ENCODE results near the gene CREBBP. TPM values are rescaled to one million over a fixed set of nuclear protein-coding genes. Genes with fewer than 3 reads are reported as not detected.

The CREBBP gene
- total and polyA plus RNA-seq, 7 donors, result 7.1 to 54.9 (median 44.1) TPM

DNA sequence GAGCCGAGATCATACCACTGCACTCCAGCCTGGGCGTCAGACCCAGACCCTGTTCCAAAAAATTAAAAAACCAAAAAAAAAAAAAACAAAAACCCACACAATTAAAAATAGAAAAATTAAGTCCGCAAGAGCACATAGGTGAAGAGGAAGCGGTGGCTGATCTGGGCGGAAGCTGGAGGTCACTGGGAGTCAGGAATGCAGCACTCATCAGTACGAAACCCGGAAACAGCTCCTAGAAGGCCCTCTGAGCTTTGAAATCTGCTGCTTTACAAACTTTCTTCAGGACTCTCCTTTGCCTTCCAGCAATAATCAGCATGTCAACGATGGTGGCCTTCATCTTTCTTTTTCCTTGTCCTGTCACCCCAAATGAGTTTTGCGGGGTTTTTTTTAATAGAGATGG is 192.7 kb downstream of the CREBBP start:
- no peak for TF ChIP-seq CTCF (IDR thresholded peaks at IDR 0.05)
- 85 to 88% (median 86%) methylated on average over 9 of the region's 9 CpGs for WGBS, 3 donors
- Histone ChIP-seq H3K9me3 (no peaks in the 10 kb centered on the region), H3K4me3 (no peak overlapping the region), H3K36me3 (ENCODE audit: insufficient read depth in 1 of 2, low read depth in 1 of 2) (peaks cover 8 to 70% of the 10 kb centered on the region in 2 donors), H3K27me3 (ENCODE audit: insufficient read depth in 3 of 3, low read length in 2 of 3) (no peaks in the 10 kb centered on the region), H3K4me1 (peaks cover 17% of the 10 kb centered on the region), H3K27ac (no peak overlapping the region)
- intact Hi-C loops (cut with DNase I), result no loop called here
- peak in 1 of 2 donors; percentile 8 for DNase-seq
- ATAC-seq, result no peak

GRCh38 chr16:3687021-3687420 is 193.5 kb downstream of the CREBBP start:
- no peak for DNase-seq
- no peaks in the 10 kb centered on the region for H3K27me3 ChIP-seq (ENCODE audit: insufficient read depth in 3 of 3, low read length in 2 of 3)
- ATAC-seq, result no peak
- WGBS, 3 donors, result 88 to 93% (median 88%) methylated on average over 7 of the region's 7 CpGs
- H3K27ac ChIP-seq, result no peak overlapping the region
- H3K9me3 ChIP-seq, result no peaks in the 10 kb centered on the region
- TF ChIP-seq CTCF (IDR thresholded peaks at IDR 0.05), result no peak
- H3K4me3 ChIP-seq, result no peak overlapping the region
- peaks cover 17% of the 10 kb centered on the region for H3K4me1 ChIP-seq
- intact Hi-C loops (cut with DNase I), result no loop called here
- H3K36me3 ChIP-seq (ENCODE audit: insufficient read depth in 1 of 2, low read depth in 1 of 2), result peaks cover 8 to 77% of the 10 kb centered on the region in 2 donors

DNA sequence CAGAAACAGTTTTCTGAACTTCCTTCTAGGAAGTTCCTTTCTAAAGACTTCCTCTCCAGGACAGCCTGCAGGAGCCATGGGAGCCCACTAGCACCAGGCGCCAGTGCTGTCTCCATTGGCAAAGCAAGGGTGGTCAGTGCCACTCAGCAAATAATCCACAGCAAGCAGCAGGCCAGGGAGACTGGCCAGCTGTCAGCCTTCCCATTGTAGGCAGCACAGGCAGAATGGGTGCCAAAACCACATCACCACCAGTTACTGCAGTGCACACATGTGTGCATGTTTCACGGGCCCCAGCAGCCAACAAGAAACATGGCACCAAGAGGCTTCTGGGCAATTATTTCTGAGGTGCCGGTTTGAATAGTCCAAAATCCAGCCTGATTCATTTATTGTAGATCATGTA is 199.3 kb downstream of the CREBBP start:
- H3K4me3 ChIP-seq, result no peak overlapping the region
- ATAC-seq (peak; percentile 92 to 95 (median 94)), DNase-seq (peak; percentile 49 to 77)
- peaks cover 8 to 82% of the 10 kb centered on the region in 2 donors for H3K36me3 ChIP-seq (ENCODE audit: insufficient read depth in 1 of 2, low read depth in 1 of 2)
- intact Hi-C loops (cut with DNase I), result no loop called here
- H3K9me3 ChIP-seq, result no peaks in the 10 kb centered on the region
- WGBS, 3 donors, result 23 to 32% (median 29%) methylated on average over 3 of the region's 3 CpGs
- no peak overlapping the region for H3K27ac ChIP-seq
- TF ChIP-seq CTCF (IDR thresholded peaks at IDR 0.05), result no peak
- H3K27me3 ChIP-seq (ENCODE audit: insufficient read depth in 3 of 3, low read length in 2 of 3), result no peaks in the 10 kb centered on the region
- H3K4me1 ChIP-seq, result peaks cover 12% of the 10 kb centered on the region

DNA sequence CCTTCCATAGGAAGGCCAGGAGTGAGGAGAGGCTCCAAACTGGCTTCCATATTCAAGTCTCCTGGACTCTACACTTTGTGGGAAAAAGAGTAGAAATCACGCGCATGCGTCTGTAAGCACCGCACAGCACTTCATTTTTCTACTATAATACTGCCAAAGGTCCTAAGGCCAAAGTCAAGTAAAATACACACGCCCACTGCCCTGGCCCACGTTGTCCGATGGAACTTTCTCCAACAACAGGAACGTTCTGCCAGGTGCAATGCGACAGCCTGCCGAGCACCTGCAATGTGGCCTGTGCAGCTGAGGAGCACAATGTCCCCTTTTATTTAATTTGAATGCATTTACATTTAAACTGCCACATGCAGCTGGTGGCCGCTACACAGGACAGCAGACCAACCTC is 202.5 kb downstream of the CREBBP start:
- H3K4me1 ChIP-seq, result peaks cover 12% of the 10 kb centered on the region
- ATAC-seq (no peak), DNase-seq (peak in 1 of 2 donors; percentile 38)
- peaks cover 5 to 84% of the 10 kb centered on the region in 2 donors for H3K36me3 ChIP-seq (ENCODE audit: insufficient read depth in 1 of 2, low read depth in 1 of 2)
- intact Hi-C loops (cut with DNase I), result no loop called here
- no peaks in the 10 kb centered on the region for H3K9me3 ChIP-seq
- no peaks in the 10 kb centered on the region for H3K27me3 ChIP-seq (ENCODE audit: insufficient read depth in 3 of 3, low read length in 2 of 3)
- WGBS, 3 donors, result 92 to 96% (median 93%) methylated on average over 11 of the region's 11 CpGs
- H3K4me3 ChIP-seq, result no peak overlapping the region
- no peak for TF ChIP-seq CTCF (IDR thresholded peaks at IDR 0.05)
- no peak overlapping the region for H3K27ac ChIP-seq

GRCh38 chr16:3675601-3676130 is 204.8 kb downstream of the CREBBP start:
- Histone ChIP-seq H3K4me1 (peaks cover 5% of the 10 kb centered on the region), H3K36me3 (ENCODE audit: insufficient read depth in 1 of 2, low read depth in 1 of 2) (peaks cover 5 to 96% of the 10 kb centered on the region in 2 donors), H3K27ac (no peak overlapping the region), H3K9me3 (no peaks in the 10 kb centered on the region), H3K4me3 (no peak overlapping the region), H3K27me3 (ENCODE audit: insufficient read depth in 3 of 3, low read length in 2 of 3) (no peaks in the 10 kb centered on the region)
- no peak for TF ChIP-seq CTCF (IDR thresholded peaks at IDR 0.05)
- 82 to 84% (median 82%) methylated on average over 23 to 24 of the region's 24 CpGs for WGBS, 3 donors
- intact Hi-C loops (cut with DNase I), result no loop called here
- ATAC-seq (no peak), DNase-seq (no peak)

Data from psoas muscle (tissue), 8 donors.